ENCODE measurements around the gene NIP7.
A peak's percentile ranks its signal among the peaks of the same experiment; 100 is the strongest.

Gene NIP7

DNA sequence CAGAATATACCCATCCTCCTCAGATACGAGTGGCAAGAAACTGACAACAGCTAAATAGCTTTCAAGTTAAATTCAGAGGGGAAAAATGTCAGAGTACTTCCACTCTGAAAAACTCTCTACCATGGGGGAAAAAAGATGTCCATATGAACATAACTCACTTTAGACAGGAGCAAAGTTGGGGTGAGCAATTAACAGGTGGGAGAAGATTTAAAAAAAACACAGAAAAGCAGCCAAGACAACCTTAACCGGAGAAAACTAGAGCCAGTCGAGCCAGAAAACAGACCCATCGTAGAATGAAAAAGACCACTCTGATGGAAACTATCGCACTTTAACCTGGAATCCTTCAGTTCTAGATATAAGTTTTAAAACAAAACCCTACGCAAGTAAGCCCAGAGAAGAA, 45.4 kb downstream of the NIP7 start:
- peak overlapping the region; percentile 71 for H3K4me3 ChIP-seq (ENCODE audit: low read depth, low read length)
- DNase-seq (ENCODE audit: low read depth), result no peak
- TF ChIP-seq CTCF (IDR thresholded peaks at IDR 0.05; ENCODE audit: control insufficient read depth, extremely low read depth, insufficient read depth), result no peak

DNA sequence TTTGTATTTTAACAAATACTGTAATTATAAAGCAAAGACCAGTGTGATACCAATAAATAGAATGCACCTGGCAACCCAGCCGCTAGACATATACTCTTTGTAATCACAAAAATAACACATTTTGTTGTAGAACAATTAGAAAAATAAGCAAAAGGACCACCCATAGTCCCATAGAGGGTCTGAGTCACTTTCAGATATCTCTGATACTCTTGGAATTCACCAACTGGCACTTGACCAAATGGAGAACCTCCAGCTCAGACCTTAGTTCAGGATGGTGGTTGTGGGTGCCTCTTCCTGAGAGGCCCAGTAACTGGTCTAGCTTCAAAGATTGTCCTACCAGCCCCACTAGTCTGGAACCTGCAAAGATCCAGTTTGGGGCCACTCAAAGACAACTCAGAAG, 47.0 kb downstream of the NIP7 start:
- H3K4me3 ChIP-seq (ENCODE audit: low read depth, low read length), result peak overlapping the region; percentile 71
- no peak for TF ChIP-seq CTCF (IDR thresholded peaks at IDR 0.05; ENCODE audit: control insufficient read depth, extremely low read depth, insufficient read depth)
- no peak for DNase-seq (ENCODE audit: low read depth)
